Stimulated activated CD4-positive, alpha-beta T cell treated with anti-CD3 and anti-CD28 coated beads, Interleukin-1b, Interleukin-23, amount 100 ng/mL, for 24 hours (primary cell): ENCODE measurements around the gene PRKAR2B.
"Not testable (repeated sequence)": the region's sequence is repeated elsewhere in the genome, so short reads cannot be mapped to it uniquely, and the experiment has no call there.

Source experiments
- DNase-seq, 4 experiments: peaks; one replicate each; pipeline ENCODE4 v3.0.0-alpha.2; 2020; ENCODE audit warnings: low read depth in 4 of 4, low spot score in 1 of 4

The PRKAR2B gene

DNA sequence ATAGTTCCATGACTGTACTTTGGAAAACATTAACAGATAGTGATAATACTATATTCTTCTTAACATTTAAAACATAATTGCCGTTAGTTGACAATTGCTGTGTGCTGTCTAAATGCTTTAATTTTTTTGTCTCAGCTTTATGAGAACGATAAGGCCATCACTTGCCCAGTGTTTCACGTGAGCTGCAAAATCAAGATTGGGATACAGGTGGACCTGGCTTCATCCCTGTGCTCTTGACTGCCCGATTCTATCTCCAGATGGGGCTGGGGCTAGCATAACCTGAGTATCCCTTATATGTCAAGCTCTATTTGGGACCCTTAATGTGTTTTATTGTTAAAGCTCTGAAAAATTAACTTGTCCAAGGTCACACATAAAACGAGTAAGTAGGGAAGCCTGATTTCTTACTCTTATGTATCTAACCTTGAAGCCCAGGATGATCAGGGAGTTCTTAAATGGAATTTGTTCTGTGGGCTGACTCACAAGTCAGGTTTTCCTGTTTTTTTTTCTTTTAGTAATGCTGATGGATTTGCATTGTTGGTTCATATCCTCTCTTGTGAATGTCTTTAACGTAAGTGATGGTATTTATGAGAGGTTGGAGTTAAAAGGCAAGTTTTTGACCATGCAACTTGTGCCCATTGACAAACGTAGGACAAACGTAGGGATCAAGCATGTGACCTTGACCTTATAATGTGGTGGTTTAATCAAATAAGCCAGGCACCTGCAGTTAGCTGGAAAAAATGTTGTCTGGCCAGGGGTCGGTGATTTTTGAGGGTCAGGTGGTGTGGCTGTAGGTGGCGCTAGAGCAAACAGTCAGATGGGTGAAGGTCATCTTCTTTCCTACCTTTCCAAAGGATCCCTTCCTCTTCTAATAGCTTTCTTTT is 3.6 kb downstream of the PRKAR2B start:
- DNase-seq: no peak

- DNase-seq: no peak
Observed at GRCh38 chr7:107048783-107049418, 4.4 kb downstream of the PRKAR2B start.

GRCh38 chr7:107049480-107049879 is 5.0 kb downstream of the PRKAR2B start:
- no peak for DNase-seq

DNA sequence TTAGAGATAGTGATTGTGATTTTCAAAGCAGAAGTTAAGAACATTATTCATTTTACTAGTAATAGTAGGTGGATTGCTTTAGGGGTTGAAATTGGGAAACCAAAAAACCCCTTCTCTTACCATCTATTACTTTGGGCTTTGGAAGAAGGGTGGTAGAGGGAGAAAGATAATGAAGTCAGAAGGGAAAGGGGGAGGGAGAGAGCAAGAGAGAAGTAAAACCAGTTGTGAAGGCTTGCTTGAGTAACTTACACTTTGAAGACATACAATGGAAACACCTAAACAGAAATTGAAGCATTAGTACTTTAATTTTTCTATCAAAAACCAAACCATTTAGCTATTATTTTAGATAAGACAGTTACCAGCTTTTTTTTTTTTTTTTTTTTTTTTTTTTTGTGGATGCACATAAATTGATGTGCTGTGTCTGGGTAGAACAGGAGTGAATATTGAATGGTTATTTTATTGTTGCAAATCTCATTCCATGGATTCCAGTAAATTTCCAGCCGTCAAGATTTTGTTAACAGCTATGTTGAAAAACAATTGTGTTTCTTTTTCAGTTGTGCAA is 5.5 kb downstream of the PRKAR2B start:
- DNase-seq: no peak

DNA sequence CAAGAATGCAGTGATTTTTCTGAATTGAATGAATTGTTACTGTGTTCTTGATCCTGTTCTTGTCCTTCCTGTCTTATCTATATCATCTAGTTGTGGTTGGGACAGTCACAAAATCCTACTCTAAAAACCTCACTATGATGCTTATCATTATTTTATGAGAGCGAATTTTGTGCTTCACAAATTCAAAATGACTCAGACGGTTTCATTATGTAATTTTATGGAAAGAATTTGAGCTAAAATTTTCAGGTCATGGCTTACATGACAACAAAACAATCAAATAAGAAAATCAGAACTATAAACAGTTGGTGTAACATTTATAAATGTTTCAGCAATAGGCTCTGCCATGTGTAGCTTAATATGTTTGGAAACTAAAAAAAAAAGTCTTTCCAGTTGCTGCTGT is 6.9 kb downstream of the PRKAR2B start:
- DNase-seq: no peak

DNA sequence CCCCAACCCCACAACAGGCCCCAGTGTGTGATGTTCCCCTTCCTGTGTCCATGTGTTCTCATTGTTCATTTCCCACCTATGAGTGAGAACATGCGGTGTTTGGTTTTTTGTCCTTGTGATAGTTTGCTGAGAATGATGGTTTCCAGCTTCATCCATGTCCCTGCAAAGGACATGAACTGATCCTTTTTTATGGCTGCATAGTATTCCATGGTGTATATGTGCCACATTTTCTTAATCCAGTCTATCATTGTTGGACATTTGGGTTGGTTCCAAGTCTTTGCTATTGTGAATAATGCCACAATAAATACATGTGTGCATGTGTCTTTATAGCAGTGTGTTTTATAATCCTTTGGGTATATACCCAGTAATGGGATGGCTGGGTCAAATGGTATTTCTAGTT is 10.5 kb downstream of the PRKAR2B start:
- DNase-seq: not testable (repeated sequence)

DNA sequence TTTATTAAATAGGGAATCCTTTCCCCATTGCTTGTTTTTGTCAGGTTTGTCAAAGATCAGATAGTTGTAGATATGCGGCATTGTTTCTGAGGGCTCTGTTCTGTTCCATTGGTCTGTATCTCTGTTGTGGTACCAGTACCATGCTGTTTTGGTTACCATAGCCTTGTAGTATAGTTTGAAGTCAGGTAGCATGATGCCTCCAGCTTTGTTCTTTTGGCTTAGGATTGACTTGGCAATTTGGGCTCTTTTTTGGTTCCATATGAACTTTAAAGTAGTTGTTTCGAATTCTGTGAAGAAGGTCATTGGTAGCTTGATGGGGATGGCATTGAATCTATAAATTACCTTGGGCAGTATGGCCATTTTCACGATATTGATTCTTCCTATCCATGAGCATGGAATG is 11.6 kb downstream of the PRKAR2B start:
- DNase-seq: not testable (repeated sequence)

DNA sequence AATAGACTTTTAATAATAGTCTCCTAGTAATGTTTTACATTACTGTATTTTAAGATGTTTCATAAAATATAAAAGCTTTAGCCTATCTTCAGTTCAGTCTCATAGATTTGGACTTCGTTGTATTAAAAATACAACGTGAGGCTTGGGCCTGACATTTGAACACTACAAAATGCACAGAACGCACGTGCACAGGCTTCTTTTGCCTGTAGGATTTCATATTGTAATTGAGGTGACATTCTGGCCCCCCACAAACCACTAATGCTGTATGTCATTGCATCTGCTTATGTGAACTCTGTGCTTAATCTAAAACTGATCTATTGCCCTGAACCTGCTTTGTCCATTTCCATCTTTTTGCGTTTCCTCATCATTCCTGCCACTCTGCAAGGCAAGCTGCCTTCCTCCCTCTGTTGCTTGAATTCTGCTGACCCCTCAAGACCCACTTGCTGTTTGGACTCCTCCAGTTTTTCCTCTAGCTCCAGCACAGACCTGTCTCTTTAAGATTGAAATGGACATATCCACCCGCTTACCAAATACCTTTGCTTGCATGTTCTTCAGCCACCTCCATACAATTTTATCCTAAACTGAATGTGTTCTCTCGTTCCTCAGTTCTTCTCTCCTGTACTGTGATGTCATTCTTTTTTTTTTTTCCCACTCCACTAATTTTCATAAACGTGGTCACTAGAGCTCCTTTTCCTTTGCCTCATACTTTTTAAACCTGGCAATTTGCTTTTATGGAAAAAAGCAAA is 12.4 kb downstream of the PRKAR2B start:
- DNase-seq: no peak

DNA sequence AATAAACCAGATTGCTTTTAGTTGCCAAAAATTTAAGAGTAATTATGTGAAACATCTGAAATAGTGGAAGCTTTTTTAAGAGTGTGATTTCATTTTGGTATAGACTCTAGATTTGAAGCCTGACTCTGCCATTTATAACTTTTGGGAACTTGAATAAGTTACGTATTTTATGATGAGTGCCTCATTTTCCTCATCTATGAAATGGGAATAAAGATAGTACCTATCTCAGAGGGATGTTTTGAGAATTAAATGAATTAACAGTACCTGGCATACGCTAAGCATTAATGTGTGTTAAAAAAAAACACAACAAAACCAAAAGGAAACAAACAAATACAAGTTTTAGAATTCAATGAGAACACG is 12.9 kb downstream of the PRKAR2B start:
- no peak for DNase-seq

- DNase-seq: no peak
Observed at GRCh38 chr7:107059468-107059867, 15.0 kb downstream of the PRKAR2B start.

- no peak for DNase-seq
Observed at GRCh38 chr7:107063245-107064120, 19.0 kb downstream of the PRKAR2B start.

DNA sequence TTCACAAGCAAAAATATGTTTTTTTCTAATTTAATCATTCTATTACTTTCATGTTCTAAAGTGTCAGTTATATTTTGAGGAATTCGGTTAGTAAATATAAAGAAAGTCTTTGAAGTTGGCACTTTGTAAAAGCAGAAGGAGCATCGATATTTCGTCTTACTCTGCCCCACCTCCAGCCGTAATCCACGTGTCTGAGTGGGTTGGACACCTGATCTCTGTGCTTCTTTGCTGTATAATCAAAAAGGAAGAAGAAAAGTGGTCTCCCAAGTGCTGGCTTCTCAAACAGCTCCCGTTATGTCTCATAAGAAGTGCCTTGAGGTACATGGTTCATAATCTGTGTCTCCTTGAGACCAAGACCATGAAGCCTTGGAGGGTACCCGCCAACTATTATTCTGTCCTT is 19.8 kb downstream of the PRKAR2B start:
- DNase-seq: no peak

DNA sequence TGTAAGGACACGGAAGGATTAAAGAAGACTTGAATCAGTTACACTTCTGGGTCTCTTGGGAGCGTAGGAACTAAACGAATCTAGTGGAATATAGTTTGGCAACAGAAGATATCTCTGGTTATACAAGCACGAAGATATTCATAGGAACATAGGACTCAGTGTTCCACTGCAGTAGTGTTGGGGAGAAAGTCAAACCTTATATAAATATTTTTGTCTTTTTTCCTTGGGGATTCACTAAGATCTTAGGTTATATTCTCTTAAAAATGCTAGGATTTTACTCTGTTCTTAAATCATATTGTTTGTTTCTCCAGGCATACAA is 21.4 kb downstream of the PRKAR2B start:
- no peak for DNase-seq

DNA sequence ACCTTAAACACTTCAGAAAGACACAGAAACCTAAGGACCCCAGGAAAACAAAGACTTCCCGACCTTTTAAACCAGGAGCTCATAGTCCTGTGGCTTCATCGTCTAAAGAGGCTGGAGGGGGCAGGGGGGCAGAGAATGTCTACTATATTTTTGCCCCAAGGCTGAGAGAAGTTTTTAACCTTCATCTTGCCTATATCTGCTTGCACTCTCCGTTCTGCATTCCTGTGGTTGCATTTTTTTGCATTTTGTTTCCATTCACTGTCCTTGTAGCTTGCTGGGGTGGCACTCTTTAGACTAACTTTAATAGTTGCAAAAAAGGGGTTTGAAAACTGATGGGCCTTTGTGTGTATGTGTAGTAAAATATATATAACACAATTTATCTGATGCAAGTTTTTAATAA is 23.7 kb downstream of the PRKAR2B start:
- DNase-seq: no peak

DNA sequence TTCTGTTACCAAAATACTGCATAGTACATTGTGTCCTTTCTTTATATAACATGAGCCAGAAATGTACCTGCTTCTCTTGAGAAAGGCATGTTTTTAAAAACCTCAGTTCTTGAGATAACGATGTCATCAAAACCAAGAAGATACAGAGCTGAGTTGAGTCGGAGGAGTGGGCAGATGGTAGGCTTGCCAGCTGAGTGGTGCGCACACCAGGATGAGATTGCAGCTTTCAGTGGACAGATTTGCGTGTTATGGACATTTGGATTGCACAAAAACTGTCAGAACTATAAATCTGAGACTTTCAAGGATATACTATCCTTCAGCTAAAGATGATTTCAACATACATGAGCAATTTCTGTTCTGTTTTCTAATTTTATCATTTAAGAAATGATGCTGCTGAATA is 25.0 kb downstream of the PRKAR2B start:
- DNase-seq: no peak

DNA sequence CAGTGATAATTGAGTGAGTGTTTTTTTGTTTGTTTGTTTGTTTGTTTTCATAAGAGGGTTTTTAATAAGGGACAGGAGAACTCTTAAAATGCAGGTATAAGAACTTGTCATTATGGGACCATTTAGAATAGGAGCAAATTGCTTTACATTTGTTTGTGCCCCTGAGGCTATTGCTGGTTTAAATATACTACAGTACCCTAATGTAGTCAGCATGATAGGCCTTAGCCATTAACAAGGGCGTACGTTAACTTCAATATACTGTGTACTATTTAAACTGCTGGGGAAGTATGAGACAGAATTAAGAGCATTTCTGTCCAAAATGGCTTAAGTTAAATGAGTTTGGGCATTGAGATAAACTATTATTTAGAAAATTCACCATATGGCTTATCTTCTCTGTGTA is 26.2 kb downstream of the PRKAR2B start:
- no peak for DNase-seq

- no peak for DNase-seq
Observed at GRCh38 chr7:107071129-107071528, 26.6 kb downstream of the PRKAR2B start.

GRCh38 chr7:107072133-107072532 is 27.6 kb downstream of the PRKAR2B start:
- no peak for DNase-seq

- no peak for DNase-seq
Observed at GRCh38 chr7:107075863-107076574, 31.5 kb downstream of the PRKAR2B start.
